NB4 (cell line): ENCODE results near the gene JTB.

Experiments
- MYC ChIP-seq: IDR thresholded peaks from 2 replicates; pipeline ENCODE4 v1.6.1; 2011; ENCODE audit warnings: low read depth, low read length
- POLR2A ChIP-seq: IDR thresholded peaks from 2 replicates; pipeline ENCODE4 v1.6.1; 2011; ENCODE audit warnings: mild to moderate bottlenecking; ENCODE audit not compliant: insufficient read length; ENCODE audit errors: extremely low read depth
- TF ChIP-seq, protein P1 (sequence below): IDR thresholded peaks from one replicate; pipeline ENCODE4 v1.5.1; 2012; ENCODE audit warnings: low read depth, low read length
- TF ChIP-seq, protein P2 (sequence below): IDR thresholded peaks from 2 replicates; pipeline ENCODE4 v1.6.1; 2011; ENCODE audit warnings: low read depth, low read length

DNA sequence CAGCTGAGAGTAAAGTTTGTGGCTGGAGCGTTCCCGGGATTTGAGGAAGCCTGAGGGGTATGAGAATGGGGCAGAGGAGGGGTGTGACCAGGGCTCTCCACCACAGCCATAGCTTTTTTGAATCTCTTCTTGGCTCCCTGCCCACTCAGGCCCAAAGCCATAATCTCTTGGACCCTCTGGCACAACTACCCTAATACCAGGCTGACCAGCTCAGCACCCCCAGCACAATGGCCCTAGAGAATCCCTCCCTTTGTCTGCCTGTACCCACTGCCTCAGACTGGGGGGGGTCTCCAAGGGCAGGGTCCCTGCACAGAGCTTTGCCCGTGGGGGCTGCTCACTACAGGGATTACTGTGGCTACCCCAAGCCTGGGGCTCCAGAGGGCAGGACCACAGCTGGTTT, 38.5 kb downstream of the JTB start:
- TF ChIP-seq MYC (no peak), POLR2A (no peak)
- TF ChIP-seq, protein P1, sequence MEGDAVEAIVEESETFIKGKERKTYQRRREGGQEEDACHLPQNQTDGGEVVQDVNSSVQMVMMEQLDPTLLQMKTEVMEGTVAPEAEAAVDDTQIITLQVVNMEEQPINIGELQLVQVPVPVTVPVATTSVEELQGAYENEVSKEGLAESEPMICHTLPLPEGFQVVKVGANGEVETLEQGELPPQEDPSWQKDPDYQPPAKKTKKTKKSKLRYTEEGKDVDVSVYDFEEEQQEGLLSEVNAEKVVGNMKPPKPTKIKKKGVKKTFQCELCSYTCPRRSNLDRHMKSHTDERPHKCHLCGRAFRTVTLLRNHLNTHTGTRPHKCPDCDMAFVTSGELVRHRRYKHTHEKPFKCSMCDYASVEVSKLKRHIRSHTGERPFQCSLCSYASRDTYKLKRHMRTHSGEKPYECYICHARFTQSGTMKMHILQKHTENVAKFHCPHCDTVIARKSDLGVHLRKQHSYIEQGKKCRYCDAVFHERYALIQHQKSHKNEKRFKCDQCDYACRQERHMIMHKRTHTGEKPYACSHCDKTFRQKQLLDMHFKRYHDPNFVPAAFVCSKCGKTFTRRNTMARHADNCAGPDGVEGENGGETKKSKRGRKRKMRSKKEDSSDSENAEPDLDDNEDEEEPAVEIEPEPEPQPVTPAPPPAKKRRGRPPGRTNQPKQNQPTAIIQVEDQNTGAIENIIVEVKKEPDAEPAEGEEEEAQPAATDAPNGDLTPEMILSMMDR, result no peak
- TF ChIP-seq, protein P2, sequence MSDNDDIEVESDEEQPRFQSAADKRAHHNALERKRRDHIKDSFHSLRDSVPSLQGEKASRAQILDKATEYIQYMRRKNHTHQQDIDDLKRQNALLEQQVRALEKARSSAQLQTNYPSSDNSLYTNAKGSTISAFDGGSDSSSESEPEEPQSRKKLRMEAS, result no peak
